ENCODE measurements around the gene ZBTB16.
"Not testable (repeated sequence)": the region's sequence is repeated elsewhere in the genome, so short reads cannot be mapped to it uniquely, and the experiment has no call there.

The ZBTB16 gene

DNA sequence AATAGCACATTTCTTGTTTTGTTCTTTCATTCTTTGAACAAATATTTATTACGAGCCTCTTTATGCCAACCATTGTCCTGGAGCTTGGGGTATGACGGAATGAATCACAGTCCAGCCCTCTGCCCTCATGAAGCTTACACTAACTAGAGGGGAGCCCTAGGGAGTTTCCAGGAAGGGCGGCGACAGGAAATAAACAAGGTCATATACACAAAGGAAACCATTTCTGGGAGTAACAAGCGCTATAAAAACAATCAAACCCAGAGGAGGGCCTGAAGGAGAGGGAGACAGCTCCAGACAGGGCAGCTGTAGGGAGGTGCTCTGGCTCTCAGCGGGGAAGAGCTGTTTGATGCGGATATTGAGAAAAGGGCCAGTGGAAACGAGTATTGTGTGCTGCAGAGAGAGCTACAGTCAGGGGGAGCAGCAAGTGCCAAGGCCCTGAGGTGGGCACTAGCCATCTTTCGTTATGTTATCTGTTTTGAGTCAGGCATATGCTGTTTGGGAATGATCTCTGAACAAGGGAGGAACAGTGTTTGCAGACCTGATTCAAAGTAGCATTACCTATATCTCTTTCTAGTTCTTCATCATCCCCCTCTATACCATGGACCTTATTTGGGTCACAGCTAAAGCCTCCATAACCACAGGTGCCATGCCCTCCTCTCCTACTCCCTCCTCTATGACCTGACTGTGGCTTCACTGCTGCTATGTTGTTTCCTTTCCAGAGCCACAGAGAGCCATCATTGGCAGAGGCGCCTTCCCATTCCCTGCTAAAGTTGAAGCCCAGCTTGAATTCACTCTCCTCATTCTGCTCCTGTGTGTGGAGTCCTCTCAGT, 15.3 kb upstream of the ZBTB16 start:
- DNase-seq, result no peak

DNA sequence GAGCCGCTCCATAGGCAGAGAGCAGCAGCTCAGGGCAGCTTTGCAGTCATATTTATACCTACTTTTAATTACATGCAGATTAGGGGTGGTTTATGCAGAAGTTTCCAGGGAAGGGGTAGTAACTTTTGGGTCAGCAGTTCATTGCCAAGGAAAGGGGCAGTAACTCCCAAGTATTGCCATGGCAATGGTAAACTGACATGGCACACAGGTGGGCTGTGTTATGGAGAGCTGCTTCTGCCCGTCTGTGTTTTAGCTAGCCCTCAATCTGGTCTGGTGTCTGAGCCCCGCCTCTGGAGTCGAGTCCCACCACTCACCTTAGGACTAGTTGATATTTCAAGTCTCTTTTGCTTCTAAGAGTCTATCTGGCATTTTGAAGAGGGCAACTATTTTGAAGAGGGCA, 12.2 kb upstream of the ZBTB16 start:
- DNase-seq, result no peak

GRCh38 chr11:114049050-114049449, 10.5 kb upstream of the ZBTB16 start:
- DNase-seq, result no peak

GRCh38 chr11:114049766-114050165, 9.7 kb upstream of the ZBTB16 start:
- DNase-seq, result not testable (repeated sequence)

DNA sequence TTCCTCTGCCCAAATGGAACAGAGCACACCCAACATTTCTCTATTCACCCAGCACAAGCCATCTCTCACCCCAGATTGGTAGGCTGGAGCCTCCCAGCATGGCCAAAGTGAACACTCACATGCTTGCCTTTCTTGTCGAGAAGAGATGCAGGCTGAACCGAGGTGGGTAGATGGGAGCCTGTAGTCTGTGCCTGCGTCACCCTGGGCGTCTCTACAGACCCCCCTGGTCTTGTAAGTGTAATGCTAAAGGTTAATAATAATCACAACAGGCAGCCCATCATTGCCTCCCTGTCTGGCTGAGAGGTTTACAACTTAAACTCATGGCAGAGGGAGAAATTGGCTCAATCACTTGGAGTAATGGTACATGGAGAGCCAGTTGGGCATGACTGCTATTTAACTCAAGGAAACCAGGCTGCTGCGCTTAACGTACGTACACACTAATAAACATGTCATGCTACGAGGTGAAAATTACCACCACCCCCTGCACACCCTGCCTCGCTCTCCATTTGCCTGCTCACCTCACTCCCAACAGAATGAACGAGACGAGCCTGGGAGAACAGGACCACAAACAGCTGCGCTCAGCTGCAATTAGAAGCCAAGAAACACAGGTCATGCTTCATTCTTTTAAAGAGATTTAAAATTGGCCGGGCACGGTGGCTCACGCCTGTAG, 9.1 kb upstream of the ZBTB16 start:
- no peak for DNase-seq

GRCh38 chr11:114051558-114051957, 8.0 kb upstream of the ZBTB16 start:
- no peak for DNase-seq

DNA sequence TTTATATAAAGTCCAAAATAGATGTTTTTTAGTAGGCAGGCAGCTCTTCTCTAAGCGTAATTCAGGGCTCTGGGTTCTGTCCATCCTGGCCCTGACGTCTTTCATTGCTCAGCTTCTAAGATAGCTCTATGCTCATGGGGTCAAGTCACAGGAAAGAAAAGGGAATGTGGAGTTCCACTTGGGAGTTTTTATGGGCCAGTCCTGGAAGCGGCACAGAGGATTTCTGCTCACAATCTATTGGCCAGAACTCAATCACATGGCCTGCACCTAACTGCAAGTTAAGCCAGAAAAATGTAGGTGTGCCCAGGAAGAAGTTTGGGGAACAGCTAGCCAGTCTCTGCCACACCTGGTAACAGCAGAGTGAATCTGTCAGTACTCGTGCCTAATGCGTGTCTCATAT, 7.4 kb upstream of the ZBTB16 start:
- DNase-seq, result no peak

- no peak for DNase-seq
These were observed 6.1 kb upstream of the ZBTB16 start for GRCh38 chr11:114053406-114053805.

DNA sequence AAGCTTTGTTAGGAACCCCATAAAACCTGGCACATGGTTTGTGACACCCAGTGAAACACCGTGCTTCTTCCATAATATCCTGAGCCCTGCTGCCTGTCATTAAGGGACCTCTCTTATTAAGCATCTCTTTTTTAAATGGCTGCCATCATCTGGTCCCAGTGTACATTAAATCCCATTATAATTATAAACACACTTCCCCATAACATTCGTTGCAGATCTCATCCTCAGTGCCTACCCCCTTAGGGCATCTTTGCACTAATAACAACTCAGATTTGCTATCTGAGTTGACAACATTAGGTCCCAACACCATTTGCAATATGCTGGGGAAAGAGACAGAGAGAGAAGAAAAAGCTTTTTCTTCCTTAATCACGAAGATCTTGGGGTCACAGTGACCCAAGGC, 4.7 kb upstream of the ZBTB16 start:
- DNase-seq, result no peak

DNA sequence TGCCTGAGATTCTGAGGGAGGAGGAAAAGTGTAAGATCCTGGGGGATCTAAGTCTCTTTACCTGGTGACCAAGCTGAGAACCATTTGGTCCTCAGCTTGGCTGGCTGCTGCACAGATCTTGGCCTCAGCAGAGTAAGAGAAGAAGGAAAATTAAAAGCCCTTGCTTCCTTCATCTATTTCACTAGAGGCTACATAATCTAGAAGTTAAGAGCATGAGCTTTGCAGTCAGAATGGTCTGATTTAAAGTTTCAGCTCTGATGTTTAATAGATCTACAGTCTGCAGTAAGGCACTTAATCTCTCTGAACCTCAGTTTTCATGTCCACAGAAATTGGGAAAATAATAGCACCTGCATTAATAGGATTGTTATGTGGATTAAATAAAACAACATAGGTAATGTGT, 3.1 kb upstream of the ZBTB16 start:
- DNase-seq, result no peak

DNA sequence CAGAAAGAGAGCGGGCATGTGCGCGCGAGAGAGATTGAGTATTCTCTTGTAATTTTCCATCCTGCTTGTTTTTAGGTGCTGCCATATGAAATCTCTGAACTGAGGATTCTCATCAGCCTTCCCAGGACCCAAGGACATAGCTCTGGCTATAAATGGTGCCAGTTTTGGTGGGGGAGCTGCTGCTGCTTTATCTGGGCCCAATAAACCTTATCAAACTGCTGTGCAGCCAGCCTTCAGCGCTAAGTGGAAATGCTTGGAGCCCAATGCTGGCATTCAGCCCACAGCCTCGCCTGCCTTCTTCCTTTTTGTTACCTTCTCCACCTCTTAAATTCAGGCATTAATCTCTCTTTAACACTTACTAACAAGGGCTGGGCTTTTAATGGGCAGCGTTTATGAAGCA, 2.4 kb upstream of the ZBTB16 start:
- DNase-seq, result peak; percentile 24

- DNase-seq, result no peak
These were observed 1.9 kb upstream of the ZBTB16 start for GRCh38 chr11:114057605-114058004.

- no peak for DNase-seq
These were observed 1.3 kb upstream of the ZBTB16 start for GRCh38 chr11:114058026-114058706.

DNA sequence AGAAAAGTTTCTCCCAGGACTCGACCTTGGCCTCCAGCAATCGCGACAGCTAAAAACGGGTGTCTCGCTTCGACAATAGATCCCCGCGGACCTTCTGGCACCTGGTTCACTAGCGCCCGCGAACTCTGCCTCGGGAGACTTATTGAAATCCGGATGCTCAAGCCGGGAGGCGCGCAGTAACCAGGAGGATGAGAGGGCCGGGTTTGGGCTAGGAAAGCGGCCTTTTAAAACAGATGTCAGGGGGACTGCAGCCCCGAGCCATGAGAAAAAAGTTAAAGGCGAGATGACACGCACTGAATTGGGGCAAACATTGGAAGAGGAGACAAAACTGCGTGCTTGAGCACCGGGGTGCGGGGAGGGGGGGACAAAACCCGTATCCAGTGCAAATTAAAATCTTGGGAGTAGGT, 637 bp upstream of the ZBTB16 start:
- DNase-seq, result peak; percentile 28

- DNase-seq, result peak; percentile 34
These were observed 477 bp downstream of the ZBTB16 start for GRCh38 chr11:114059984-114060391.

DNA sequence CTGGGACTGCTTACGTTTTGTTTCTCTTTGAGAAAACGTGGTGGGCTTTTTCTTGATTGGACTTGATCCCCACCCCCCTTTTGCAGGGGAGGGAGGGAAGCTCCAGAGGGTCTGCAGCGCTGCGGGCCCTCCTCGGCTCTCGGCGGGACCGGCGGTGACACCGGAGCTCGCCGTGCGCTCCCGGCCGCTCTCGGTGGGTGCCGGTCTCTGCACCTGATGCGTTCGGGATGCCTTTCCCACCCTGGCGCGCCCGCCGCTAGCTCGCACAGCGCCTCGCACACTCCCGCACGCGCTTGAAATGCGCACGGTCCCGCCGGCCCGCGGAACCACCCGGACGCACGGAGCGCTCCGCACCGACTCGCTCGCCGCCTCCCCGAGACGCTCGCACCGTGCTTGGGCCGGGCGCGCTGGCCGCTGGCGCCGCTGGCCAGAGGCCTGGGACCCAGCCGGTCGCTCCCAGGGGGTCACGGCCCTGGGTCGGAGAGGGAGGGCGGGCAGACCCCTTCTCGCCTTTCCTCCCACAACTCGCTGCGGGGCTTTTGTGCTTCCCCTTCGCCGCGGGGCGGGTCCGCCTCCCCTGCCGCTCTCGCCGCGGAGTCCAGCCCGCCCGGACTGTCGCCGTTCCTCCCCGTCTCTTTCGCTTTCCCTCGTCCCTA, 1.0 kb downstream of the ZBTB16 start:
- peak; percentile 34 for DNase-seq

- DNase-seq, result no peak
These were observed 1.7 kb downstream of the ZBTB16 start for GRCh38 chr11:114061048-114061680.

DNA sequence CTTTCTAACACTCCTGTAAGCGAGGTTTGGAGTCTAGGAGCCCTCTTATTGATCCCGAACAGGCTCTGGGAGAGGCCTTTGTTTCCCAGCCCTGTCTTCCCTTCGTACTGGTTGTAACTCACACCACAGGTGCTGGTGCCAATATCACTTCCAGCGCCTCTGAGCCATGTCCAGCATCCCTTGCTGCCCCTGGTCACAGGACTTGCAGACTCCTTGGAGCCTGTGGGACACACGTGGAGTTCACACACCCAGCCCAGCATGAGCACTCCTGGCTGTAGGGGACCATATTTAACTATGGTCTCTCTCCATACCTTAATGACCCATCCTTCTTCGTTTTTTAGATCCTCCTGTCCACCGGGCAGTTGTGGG, 2.2 kb downstream of the ZBTB16 start:
- DNase-seq, result no peak

DNA sequence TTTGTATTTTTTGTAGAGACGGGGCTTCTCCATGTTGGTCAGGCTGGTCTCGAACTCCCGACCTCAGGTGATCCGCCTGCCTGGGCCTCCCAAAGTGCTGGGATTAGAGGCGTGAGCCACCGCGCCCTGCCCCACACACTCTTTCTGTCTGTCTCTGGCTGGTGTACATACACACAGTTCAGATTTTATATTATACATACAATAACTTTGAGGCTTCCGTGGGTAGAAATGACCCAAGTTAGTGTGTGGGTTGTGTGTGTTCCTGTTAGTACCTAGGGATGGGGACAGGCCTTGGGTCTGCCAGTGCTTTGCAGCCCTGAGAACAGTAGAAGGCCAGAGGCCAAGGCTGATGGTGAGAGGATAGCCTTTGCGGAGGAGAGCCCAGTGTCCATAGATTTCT, 2.8 kb downstream of the ZBTB16 start:
- no peak for DNase-seq

DNA sequence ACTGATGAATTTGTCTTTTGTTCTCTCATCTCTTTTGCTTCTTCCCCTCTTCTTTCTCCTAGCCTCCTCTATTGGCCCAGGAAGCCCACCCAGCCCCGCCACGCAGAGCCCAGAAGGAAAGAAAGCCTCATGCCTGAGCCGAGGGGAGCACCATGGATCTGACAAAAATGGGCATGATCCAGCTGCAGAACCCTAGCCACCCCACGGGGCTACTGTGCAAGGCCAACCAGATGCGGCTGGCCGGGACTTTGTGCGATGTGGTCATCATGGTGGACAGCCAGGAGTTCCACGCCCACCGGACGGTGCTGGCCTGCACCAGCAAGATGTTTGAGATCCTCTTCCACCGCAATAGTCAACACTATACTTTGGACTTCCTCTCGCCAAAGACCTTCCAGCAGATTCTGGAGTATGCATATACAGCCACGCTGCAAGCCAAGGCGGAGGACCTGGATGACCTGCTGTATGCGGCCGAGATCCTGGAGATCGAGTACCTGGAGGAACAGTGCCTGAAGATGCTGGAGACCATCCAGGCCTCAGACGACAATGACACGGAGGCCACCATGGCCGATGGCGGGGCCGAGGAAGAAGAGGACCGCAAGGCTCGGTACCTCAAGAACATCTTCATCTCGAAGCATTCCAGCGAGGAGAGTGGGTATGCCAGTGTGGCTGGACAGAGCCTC, 3.8 kb downstream of the ZBTB16 start:
- no peak for DNase-seq

DNA sequence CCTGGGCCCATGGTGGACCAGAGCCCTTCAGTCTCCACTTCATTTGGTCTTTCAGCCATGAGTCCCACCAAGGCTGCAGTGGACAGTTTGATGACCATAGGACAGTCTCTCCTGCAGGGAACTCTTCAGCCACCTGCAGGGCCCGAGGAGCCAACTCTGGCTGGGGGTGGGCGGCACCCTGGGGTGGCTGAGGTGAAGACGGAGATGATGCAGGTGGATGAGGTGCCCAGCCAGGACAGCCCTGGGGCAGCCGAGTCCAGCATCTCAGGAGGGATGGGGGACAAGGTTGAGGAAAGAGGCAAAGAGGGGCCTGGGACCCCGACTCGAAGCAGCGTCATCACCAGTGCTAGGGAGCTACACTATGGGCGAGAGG, 4.3 kb downstream of the ZBTB16 start:
- DNase-seq, result no peak

DNA sequence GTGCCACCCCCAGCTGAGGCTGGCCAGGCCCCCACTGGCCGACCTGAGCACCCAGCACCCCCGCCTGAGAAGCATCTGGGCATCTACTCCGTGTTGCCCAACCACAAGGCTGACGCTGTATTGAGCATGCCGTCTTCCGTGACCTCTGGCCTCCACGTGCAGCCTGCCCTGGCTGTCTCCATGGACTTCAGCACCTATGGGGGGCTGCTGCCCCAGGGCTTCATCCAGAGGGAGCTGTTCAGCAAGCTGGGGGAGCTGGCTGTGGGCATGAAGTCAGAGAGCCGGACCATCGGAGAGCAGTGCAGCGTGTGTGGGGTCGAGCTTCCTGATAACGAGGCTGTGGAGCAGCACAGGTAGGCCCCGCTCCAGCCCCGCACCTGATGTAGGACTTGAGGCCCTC, 4.7 kb downstream of the ZBTB16 start:
- DNase-seq, result no peak

DNA sequence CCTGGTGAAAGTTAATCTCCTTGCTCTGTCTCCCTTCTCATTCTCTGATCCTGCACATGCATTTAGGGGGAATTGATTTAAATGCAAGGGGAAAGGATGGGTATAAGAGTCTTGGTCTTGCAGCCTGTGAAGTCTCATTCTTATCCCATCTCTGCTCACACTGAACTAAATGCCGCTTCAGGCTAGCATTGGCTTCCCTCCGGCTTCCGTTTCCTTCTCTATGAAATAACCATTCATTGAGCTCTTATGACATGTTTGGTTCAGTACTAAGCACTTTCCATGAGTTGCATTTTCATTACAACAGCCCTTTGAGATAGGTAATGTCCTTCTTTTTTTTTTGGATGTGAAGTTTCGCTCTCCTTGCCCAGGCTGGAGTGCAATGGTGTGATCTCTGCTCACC, 5.6 kb downstream of the ZBTB16 start:
- DNase-seq, result no peak

Data from NCI-H1105 treated with DMSO at 0.1 percent for 48 hours (cell line).